Activated gamma-delta T cell treated with anti-CD3 and anti-CD28 coated beads, Interleukin-2, amount 50 U/mL, for 16 hours (primary cell): Measurements from ENCODE around the gene TRIM25.

Source experiments
- DNase-seq: peaks from one replicate; pipeline ENCODE4 v3.0.0-alpha.2; 2020; ENCODE audit warnings: low read depth

TRIM25 gene

GRCh38 chr17:56926270-56926669, 12.4 kb upstream of the TRIM25 start:
- DNase-seq, result no peak

- DNase-seq, result no peak
Measured at GRCh38 chr17:56925088-56925487, 11.2 kb upstream of the TRIM25 start.

GRCh38 chr17:56919717-56920116, 5.9 kb upstream of the TRIM25 start:
- no peak for DNase-seq

GRCh38 chr17:56918916-56919315, 5.1 kb upstream of the TRIM25 start:
- no peak for DNase-seq

GRCh38 chr17:56917559-56918296, 3.9 kb upstream of the TRIM25 start:
- no peak for DNase-seq

DNA sequence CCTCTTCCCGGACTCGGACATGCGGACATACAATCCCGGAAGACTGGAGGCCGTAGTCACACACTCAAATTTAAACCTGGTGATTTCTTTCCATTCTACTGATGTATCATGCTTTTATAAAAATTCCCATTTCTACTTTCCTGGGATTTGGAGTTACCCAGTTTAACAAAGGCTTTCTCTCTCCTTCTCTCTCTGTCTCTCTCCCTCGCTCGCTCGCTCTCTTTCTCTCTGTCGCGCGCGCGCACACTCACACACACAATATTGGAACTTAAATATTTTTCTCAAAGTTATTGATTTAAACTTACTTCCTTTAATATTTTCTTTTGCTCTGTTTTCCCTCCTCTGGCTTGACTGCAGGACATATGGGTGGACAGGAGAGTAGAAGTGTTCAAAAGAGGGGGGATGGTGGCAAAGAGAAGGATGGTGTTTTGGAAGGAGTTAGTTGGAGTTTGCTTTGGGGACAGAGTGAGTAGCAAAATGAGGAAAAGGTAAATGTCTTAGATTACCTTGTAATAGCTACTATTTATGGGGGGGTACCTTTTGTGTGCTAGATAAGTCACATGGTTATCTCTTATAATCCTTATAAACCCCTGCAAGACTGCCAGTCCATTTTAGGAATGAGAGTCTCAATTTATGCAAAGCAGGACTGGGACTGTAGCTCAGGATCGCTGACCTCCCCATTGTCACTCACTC, 878 bp upstream of the TRIM25 start:
- DNase-seq, result no peak

DNA sequence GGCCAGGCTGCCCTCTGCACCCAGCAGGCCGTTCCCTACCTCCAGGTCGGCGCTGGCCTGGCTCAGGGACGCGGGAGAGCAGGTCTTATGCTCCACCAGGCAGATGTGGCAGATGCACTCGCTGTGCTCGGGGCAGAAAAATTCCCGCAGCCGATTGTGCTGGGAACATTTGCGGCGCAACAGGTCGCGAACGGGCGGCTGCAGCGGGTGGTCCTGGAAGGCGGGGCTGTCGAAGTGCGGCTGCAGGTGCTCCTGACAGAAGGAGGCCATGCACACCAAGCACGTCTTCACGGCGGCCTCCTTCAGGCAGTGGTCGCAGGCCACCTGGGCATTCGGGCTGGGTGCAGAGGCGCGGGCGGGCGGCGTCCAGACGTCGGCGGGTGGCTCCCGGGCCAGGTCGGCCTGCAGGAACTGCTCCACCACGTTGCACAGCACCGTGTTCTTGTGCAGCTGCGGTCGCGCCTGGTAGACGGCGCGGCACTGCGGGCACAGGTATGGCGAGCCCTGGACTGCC, 439 bp downstream of the TRIM25 start:
- peak; percentile 17 for DNase-seq

- DNase-seq, result no peak
Measured at GRCh38 chr17:56913000-56913311, 893 bp downstream of the TRIM25 start.

- DNase-seq, result no peak
Measured at GRCh38 chr17:56912105-56912999, 1.5 kb downstream of the TRIM25 start.

DNA sequence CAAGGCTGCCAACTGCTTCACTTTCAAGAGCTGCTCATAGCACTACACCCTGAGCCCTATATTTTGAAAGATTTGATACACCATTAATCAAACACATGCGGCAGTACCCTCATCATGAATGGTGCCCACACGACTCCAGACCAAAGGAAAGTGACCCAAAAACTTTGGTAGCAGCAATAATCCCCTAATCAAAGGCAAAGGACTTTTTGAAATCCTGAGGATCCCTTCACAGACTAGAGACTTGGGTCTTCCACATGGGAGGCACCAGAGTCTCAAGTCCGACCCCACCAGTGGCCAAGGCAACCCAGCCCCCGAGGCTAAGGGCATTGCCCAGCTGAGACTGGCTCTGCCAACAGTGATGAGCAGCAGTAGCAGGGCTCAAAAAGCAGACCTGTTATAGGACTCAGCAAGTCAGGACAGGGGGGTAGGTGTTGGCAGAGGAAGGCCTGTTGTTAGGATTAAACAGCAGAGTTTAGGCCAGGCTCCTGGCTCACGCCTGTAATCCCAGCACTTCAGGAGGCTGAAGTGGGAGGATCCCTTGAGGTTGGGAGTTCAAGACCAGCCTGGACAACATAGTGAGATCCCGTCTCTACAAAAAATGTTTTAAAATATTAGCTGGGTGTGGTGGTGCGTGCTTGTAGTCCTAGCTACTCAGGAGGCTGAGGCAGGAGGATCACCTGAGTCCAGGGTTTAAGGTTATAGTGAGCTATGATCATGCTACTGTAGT, 3.2 kb downstream of the TRIM25 start:
- DNase-seq, result no peak

DNA sequence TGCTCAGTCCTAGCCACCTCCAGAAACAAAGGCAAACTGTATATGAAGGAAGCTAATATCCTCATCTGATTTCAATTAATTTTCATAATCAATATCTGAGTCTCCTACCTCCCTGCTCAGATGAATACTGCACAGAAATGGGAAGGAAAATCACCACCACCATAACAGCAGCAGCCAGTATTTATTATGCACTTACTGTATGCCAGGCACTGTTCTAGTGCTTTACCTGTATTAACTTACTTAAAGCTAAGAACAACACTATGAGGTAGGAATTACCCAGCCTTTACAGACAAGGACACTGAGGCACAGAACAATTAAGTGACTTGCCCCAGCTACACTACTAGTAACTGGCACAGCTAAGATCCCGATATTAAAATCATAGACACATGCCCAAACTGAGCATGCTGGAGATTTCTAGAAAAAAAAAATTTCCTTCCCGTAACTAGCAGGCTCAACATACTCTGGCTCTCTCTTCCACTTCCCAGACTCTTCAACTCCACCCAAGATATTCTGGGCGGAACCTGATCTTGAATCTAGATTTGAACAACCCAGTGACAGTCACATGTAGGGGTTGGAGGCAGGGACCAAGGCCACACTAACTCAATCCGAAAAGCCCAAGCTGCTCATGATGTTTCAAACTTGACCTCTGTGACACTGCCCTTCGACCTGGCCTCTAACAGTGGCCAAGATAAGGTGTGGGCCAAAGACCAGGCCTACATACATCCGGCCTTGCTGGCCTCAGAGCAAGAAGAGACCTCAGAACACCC, 3.9 kb downstream of the TRIM25 start:
- DNase-seq, result no peak

GRCh38 chr17:56908001-56908542, 5.8 kb downstream of the TRIM25 start:
- DNase-seq, result no peak

GRCh38 chr17:56903560-56903959, 10.3 kb downstream of the TRIM25 start:
- no peak for DNase-seq

GRCh38 chr17:56902348-56902747, 11.5 kb downstream of the TRIM25 start:
- DNase-seq, result no peak

DNA sequence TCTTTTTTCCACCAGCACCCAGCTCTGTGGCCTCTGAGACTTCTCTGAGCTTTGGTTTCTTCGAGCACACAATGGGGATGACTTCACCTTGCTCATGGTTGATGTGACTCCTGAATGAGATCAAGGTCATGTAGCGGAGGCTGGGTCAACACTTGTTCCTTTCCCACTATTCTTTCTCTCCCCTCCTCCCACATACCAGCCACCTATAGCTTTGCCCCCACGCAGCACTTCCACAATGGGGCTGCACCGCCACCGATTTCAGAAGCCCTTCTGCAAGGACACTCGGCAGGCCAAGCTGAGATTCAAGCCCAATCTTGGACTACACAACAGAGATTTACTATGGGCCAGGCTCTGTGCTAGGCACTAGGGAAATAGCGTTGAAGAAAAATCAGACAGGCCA, 14.4 kb downstream of the TRIM25 start:
- no peak for DNase-seq

GRCh38 chr17:56898874-56899273, 15.0 kb downstream of the TRIM25 start:
- no peak for DNase-seq

GRCh38 chr17:56897646-56898424, 16.0 kb downstream of the TRIM25 start:
- DNase-seq, result no peak

- DNase-seq, result no peak
Measured at GRCh38 chr17:56896968-56897359, 16.9 kb downstream of the TRIM25 start.

- DNase-seq, result no peak
Measured at GRCh38 chr17:56896217-56896967, 17.5 kb downstream of the TRIM25 start.
